Body of pancreas (tissue), 4 donors: ENCODE results near the gene DIAPH1. TPM values are rescaled to one million over a fixed set of nuclear protein-coding genes. Genes with fewer than 3 reads are reported as not detected.

Experiments
- ATAC-seq: fragments of 150-250 bp; one replicate; pipeline ENCODE4 v1.9.1; 2016
- DNase-seq, 4 donors: peaks; one replicate each; pipeline ENCODE4 v3.0.0-alpha.2; 2019
- H3K27ac ChIP-seq, 4 donors: fragments of 200-600 bp; sonication (generic); 1 replicate in 3 of 4; 2 replicates in 1 of 4; pipeline versions ENCODE4 v1.5.1 to v1.6.1; 2016 to 2019; ENCODE audit warnings: mild to moderate bottlenecking in 1 of 4, mixed read lengths in 1 of 4, moderate library complexity in 1 of 4
- H3K27me3 ChIP-seq, 2 donors: fragments of 200-600 bp; sonication (generic); one replicate each; pipeline ENCODE4 v1.6.0; 2016; ENCODE audit warnings: mild to moderate bottlenecking in 1 of 2
- H3K36me3 ChIP-seq, 2 donors: fragments of 200-600 bp; sonication (generic); replicated peaks in 1 of 2; 2 replicates each; pipeline ENCODE4 v1.5.1; 2016; ENCODE audit warnings: low read depth in 2 of 2; ENCODE audit not compliant: insufficient read depth in 1 of 2
- H3K4me1 ChIP-seq: fragments of 200-600 bp; sonication (generic); one replicate; pipeline ENCODE4 v1.6.0; 2016
- H3K4me3 ChIP-seq, 2 donors: fragments of 200-600 bp; sonication (generic); 1 replicate in 1 of 2; 2 replicates in 1 of 2; pipeline ENCODE4 v1.5.1; 2016 to 2019
- H3K9me3 ChIP-seq, 3 donors: fragments of 200-600 bp; sonication (generic); 1 replicate in 2 of 3; 2 replicates in 1 of 3; pipeline ENCODE4 v1.5.1; 2016
- POLR2A ChIP-seq, 3 donors: fragments of 450-650 bp; IDR thresholded peaks; one replicate each; pipeline ENCODE4 v1.6.1; 2016; ENCODE audit warnings: antibody characterized with exemption in 3 of 3, mild to moderate bottlenecking in 2 of 3
- WGBS, 2 donors: methylation state at CpG; one replicate each; pipeline ENCODE4 v1.1.5; 2017; 5-methylcytosine and 5-hydroxymethylcytosine counted together
- intact Hi-C: fragments of 100-400 bp; cut with DNase I; formaldehyde crosslinking; loops from one replicate; pipeline ENCODE4 v1.15.1; 2023
- total RNA-seq, 2 donors: library from RNA; depleted of rRNA; stranded (reverse); fragments of >200 nt; gene quantifications; one replicate each; pipeline ENCODE4 v1.1.0, GENCODE V29; 2016
- TF ChIP-seq, protein P1 (sequence below), 7 experiments: fragments of 450-650 bp in 4 of 7; fragments of 200-600 bp in 3 of 7; sonication (generic) in 3 of 7; IDR thresholded peaks; one replicate each; pipeline ENCODE4 v1.5.1; 2016 to 2019; ENCODE audit warnings: antibody characterized with exemption in 7 of 7

DIAPH1 gene
- total RNA-seq, 2 donors from 2014 or later: 28.3 to 47.0 TPM

DNA sequence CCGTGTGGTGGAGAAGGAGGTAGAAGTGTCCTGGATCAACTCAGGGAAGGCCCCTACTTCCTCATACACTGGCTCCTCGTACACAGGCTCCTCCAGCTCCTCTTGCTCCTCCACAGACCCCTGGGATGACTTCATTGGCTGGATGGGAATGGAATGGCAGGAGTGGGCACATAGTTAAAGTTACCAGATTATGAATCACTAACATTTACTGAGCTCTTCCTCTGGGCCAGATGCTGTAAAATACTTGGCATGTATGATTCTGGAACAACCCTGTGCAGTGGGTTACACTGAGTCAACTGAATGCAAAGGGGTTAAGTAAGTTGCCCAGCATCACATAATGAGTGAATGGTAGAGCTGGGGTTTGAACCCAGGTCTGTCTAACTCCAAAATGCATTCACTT is 35.5 kb upstream of the DIAPH1 start:
- Histone ChIP-seq H3K27ac (no peak overlapping the region), H3K36me3 (no peaks in the 10 kb centered on the region), H3K27me3 (no peaks in the 10 kb centered on the region), H3K4me1 (peaks cover 18% of the 10 kb centered on the region), H3K9me3 (no peaks in the 10 kb centered on the region), H3K4me3 (no peak overlapping the region)
- no peak for TF ChIP-seq POLR2A (IDR thresholded peaks at IDR 0.05)
- TF ChIP-seq, protein P1, sequence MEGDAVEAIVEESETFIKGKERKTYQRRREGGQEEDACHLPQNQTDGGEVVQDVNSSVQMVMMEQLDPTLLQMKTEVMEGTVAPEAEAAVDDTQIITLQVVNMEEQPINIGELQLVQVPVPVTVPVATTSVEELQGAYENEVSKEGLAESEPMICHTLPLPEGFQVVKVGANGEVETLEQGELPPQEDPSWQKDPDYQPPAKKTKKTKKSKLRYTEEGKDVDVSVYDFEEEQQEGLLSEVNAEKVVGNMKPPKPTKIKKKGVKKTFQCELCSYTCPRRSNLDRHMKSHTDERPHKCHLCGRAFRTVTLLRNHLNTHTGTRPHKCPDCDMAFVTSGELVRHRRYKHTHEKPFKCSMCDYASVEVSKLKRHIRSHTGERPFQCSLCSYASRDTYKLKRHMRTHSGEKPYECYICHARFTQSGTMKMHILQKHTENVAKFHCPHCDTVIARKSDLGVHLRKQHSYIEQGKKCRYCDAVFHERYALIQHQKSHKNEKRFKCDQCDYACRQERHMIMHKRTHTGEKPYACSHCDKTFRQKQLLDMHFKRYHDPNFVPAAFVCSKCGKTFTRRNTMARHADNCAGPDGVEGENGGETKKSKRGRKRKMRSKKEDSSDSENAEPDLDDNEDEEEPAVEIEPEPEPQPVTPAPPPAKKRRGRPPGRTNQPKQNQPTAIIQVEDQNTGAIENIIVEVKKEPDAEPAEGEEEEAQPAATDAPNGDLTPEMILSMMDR (IDR thresholded peaks at IDR 0.05): no peak
- DNase-seq (no peak), ATAC-seq (no peak)
- intact Hi-C loops: no loop called here
- WGBS, 2 donors: 56 to 62% methylated on average over 1 to 2 of the region's 2 CpGs

GRCh38 chr5:141651728-141652105 is 32.9 kb upstream of the DIAPH1 start:
- peak overlapping the region in 1 of 2 donors; percentile 43 for H3K4me3 ChIP-seq
- no peaks in the 10 kb centered on the region for H3K9me3 ChIP-seq
- intact Hi-C loops: no loop called here
- ATAC-seq (peak; percentile 22), DNase-seq (peak in 1 of 4 donors; percentile 34)
- WGBS, 2 donors: 53 to 69% methylated on average over 9 of the region's 9 CpGs
- H3K27me3 ChIP-seq: no peaks in the 10 kb centered on the region
- TF ChIP-seq, protein P1 (IDR thresholded peaks at IDR 0.05): no peak
- no peak for TF ChIP-seq POLR2A (IDR thresholded peaks at IDR 0.05)
- H3K4me1 ChIP-seq: peaks cover 18% of the 10 kb centered on the region
- no peaks in the 10 kb centered on the region for H3K36me3 ChIP-seq
- H3K27ac ChIP-seq: peak overlapping the region in 2 of 4 donors; percentile 41 to 47

GRCh38 chr5:141650851-141651727 is 32.3 kb upstream of the DIAPH1 start, which contains the start of gene FCHSD1:
Gene FCHSD1 (minus strand): TSS chr5:141651418. CDS start chr5:141651368, 50 bp downstream.
- Histone ChIP-seq H3K4me3 (peak within 1 kb of the TSS in 1 of 2 donors; percentile 43), H3K27ac (peak within 1 kb of the TSS in 2 of 4 donors; percentile 41 to 47), H3K27me3 (no peaks in the 10 kb centered on the region), H3K9me3 (no peaks in the 10 kb centered on the region), H3K36me3 (no peaks in the 10 kb centered on the region), H3K4me1 (peaks cover 18% of the 10 kb centered on the region)
- ATAC-seq (peak; percentile 99), DNase-seq (peak; percentile 89 to 93 (median 91))
- TF ChIP-seq, protein P1 (IDR thresholded peaks at IDR 0.05): peak in 2 of 7 experiments; percentile 5 to 23
- peak in 2 of 3 donors; percentile 45 to 47 for TF ChIP-seq POLR2A (IDR thresholded peaks at IDR 0.05)
- WGBS, 2 donors: 5 to 7% methylated on average over 17 to 48 of the region's 50 CpGs
- intact Hi-C loops: no loop called here

DNA sequence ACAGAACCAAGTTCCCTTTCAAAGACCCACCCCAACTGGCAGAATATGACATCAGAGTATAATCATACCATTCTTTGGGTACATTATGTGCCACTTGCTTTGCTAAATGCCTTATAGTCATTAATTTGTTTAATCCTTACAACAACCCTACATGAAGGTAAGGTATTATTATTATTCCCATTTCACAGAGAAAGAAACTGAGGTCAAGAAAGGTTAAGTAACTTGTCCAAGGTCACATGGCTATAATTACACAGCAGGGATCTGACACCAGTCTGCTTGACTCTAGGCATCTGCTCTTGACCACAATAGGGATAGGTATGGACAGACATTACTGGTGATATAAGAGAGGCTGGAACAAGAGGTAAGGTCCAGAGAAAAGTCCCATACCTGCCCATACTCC is 31.2 kb upstream of the DIAPH1 start:
- Histone ChIP-seq H3K27ac (no peak overlapping the region), H3K4me3 (no peak overlapping the region), H3K27me3 (no peaks in the 10 kb centered on the region), H3K4me1 (peaks cover 18% of the 10 kb centered on the region), H3K36me3 (no peaks in the 10 kb centered on the region), H3K9me3 (no peaks in the 10 kb centered on the region)
- ATAC-seq: no peak
- TF ChIP-seq, protein P1 (IDR thresholded peaks at IDR 0.05): no peak
- no peak for TF ChIP-seq POLR2A (IDR thresholded peaks at IDR 0.05)
- no peak for DNase-seq
- intact Hi-C loops: no loop called here
